Smooth muscle cell (in vitro differentiated cells): Measurements from ENCODE around the gene XRRA1. TPM values are rescaled to one million over a fixed set of nuclear protein-coding genes. Genes with fewer than 3 reads are reported as not detected.
"Not testable (repeated sequence)": the region's sequence is repeated elsewhere in the genome, so short reads cannot be mapped to it uniquely, and the experiment has no call there.

Experiments
- DNase-seq: peaks from one replicate; lab custom pipeline; 2025; ENCODE audit not compliant: unreplicated experiment; lab: John Stamatoyannopoulos, UW
- H2AFZ ChIP-seq: fragments of 200-600 bp; sonication (generic); 2 replicates; pipeline ENCODE4 v1.6.0; 2016; ENCODE audit warnings: antibody characterized with exemption, low read depth, mild to moderate bottlenecking
- H3F3A ChIP-seq: fragments of 200-600 bp; sonication (generic); 2 replicates; pipeline ENCODE4 v1.6.0; 2017; ENCODE audit warnings: antibody characterized with exemption, low read depth
- H3K27ac ChIP-seq: fragments of 200-600 bp; sonication (generic); 2 replicates; pipeline ENCODE4 v1.5.1; 2016; ENCODE audit warnings: low read depth, mild to moderate bottlenecking
- H3K27me3 ChIP-seq: fragments of 200-600 bp; sonication (generic); 2 replicates; pipeline ENCODE4 v1.6.1; 2016; ENCODE audit warnings: low read depth, mild to moderate bottlenecking
- H3K36me3 ChIP-seq: fragments of 200-600 bp; sonication (generic); 2 replicates; pipeline ENCODE4 v1.5.1; 2016; ENCODE audit warnings: low read depth
- H3K4me1 ChIP-seq: fragments of 200-600 bp; sonication (generic); 2 replicates; pipeline ENCODE4 v1.5.1; 2016; ENCODE audit warnings: low read depth
- H3K4me2 ChIP-seq: fragments of 200-600 bp; sonication (generic); 2 replicates; pipeline ENCODE4 v1.6.0; 2016; ENCODE audit warnings: mild to moderate bottlenecking
- H3K4me3 ChIP-seq: fragments of 200-600 bp; sonication (generic); 2 replicates; pipeline ENCODE4 v1.5.1; 2016; ENCODE audit warnings: mild to moderate bottlenecking
- H3K79me2 ChIP-seq: fragments of 200-600 bp; sonication (generic); 2 replicates; pipeline ENCODE4 v1.6.0; 2016; ENCODE audit warnings: low read depth, mild to moderate bottlenecking
- H3K9ac ChIP-seq: fragments of 200-600 bp; sonication (generic); 2 replicates; pipeline ENCODE4 v1.6.0; 2016; ENCODE audit warnings: low read depth
- H3K9me3 ChIP-seq: fragments of 200-600 bp; sonication (generic); replicated peaks from 2 replicates; pipeline ENCODE4 v1.5.1; 2016; ENCODE audit warnings: low read depth
- H4K20me1 ChIP-seq: fragments of 200-600 bp; sonication (generic); 2 replicates; pipeline ENCODE4 v1.6.0; 2016; ENCODE audit warnings: low read depth
- WGBS: methylation state at CpG from one replicate; pipeline ENCODE4 v1.1.7; 2016; ENCODE audit warnings: low lambda C conversion rate; 5-methylcytosine and 5-hydroxymethylcytosine counted together
- polyA plus RNA-seq: library from polyadenylated mRNA; unstranded; fragments of >200 nt; fragmentation: Nextera tagmentation; extraction: Ambion mirVana; gene quantifications from 2 replicates; pipeline ENCODE4 v1.2.1, GENCODE V29; 2016
- total RNA-seq: library from RNA; depleted of rRNA; stranded (reverse); fragments of >200 nt; gene quantifications from 2 replicates; pipeline ENCODE4 v1.2.3, GENCODE V29; 2014
- TF ChIP-seq, protein P1 (sequence below): fragments of 200-600 bp; sonication (generic); IDR thresholded peaks from 2 replicates; pipeline ENCODE4 v1.5.1; 2017; ENCODE audit warnings: borderline replicate concordance, mild to moderate bottlenecking, antibody characterized with exemption; ENCODE audit not compliant: insufficient read depth, poor library complexity, severe bottlenecking

XRRA1 gene
- total and polyA plus RNA-seq, 2 experiments from 2014 or later, result 3.8 to 9.4 TPM

DNA sequence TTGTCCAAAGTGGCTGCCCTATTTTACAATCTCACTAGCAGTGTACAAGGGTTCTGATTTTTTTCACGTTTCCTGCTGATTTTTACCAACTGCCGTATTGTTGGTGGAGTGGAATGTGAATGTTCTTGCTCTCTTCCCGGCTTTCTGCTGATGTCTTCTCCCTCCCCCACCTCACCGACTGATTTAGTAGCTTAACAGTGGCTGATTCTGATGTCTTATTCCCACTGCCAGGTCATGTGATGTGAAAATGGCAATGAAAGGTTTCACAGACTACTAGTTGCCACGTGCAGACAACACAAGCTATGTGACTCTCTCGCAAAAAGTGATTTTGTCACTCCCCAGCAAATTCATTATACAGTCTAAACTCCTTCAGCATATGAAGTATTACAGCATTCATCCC is 22.5 kb upstream of the XRRA1 start:
- Histone ChIP-seq H3K36me3 (peaks cover 12% of the 10 kb centered on the region), H2AFZ (no peak overlapping the region), H3K9ac (no peak overlapping the region), H3K27ac (peak overlapping the region; percentile 24), H3K9me3 (no peaks in the 10 kb centered on the region), H4K20me1 (peaks cover 94% of the 10 kb centered on the region), H3K79me2 (peaks cover 12% of the 10 kb centered on the region), H3K27me3 (no peaks in the 10 kb centered on the region), H3K4me3 (no peak overlapping the region), H3K4me1 (no peaks in the 10 kb centered on the region), H3F3A (no peaks in the 10 kb centered on the region), H3K4me2 (no peak overlapping the region)
- DNase-seq, result no peak
- TF ChIP-seq, protein P1, sequence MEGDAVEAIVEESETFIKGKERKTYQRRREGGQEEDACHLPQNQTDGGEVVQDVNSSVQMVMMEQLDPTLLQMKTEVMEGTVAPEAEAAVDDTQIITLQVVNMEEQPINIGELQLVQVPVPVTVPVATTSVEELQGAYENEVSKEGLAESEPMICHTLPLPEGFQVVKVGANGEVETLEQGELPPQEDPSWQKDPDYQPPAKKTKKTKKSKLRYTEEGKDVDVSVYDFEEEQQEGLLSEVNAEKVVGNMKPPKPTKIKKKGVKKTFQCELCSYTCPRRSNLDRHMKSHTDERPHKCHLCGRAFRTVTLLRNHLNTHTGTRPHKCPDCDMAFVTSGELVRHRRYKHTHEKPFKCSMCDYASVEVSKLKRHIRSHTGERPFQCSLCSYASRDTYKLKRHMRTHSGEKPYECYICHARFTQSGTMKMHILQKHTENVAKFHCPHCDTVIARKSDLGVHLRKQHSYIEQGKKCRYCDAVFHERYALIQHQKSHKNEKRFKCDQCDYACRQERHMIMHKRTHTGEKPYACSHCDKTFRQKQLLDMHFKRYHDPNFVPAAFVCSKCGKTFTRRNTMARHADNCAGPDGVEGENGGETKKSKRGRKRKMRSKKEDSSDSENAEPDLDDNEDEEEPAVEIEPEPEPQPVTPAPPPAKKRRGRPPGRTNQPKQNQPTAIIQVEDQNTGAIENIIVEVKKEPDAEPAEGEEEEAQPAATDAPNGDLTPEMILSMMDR, result no peak
- 78% methylated on average over 6 of the region's 6 CpGs for WGBS

DNA sequence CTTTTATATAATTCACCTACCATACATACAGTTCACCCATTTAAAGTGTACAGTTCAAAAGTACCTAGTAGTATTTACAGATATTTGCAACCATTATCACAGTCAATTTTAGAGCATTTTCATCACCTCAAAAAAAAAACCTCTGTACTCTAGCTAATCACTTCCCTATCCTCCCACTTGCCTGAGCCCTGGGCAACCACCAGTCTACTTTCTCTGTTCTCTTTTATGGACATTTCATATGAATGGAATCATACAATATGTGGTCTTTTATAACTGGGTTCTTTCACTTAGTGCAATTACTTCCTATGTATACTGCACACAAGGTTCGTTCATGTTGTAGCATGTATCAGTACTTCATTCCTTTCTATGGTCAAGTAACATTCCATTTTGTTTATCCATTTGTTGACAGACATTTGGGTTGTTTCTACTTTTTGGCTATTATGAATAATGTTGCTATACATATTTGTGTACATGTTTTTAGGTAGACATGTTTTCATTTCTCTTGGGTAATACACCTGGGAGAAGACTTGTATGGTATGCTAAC is 22.0 kb upstream of the XRRA1 start:
- TF ChIP-seq, protein P1, result no peak
- Histone ChIP-seq H3K79me2 (peaks cover 12% of the 10 kb centered on the region), H3K4me3 (no peak overlapping the region), H2AFZ (no peak overlapping the region), H3K4me2 (no peak overlapping the region), H3K27me3 (no peaks in the 10 kb centered on the region), H3K4me1 (no peaks in the 10 kb centered on the region), H3K9me3 (no peaks in the 10 kb centered on the region), H4K20me1 (peaks cover 94% of the 10 kb centered on the region), H3K36me3 (peaks cover 12% of the 10 kb centered on the region), H3K27ac (peak overlapping the region; percentile 24), H3F3A (no peaks in the 10 kb centered on the region), H3K9ac (no peak overlapping the region)
- DNase-seq, result no peak
- WGBS, result 86% methylated on average over 1 of the region's 1 CpG

DNA sequence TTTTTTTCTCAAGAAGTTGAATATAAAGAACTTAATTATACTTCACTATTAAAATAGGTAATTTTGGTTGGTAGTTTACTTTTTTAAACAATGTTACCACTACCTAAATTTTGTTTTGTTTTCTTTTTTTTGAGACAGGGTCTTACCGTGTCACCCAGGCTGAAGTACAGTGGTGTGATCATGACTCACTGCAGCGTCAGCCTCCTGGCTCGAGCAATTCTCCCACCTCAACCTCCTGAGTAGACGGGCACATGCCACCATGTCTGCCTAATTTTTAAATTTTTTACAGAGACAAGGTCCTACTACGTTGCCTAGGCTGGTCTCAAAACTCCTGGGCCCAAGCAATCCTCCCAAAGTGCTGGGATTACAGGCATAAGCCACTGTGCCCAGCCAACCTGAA is 17.8 kb upstream of the XRRA1 start:
- no peak overlapping the region for H3K4me3 ChIP-seq
- no peaks in the 10 kb centered on the region for H3K9me3 ChIP-seq
- H3K4me2 ChIP-seq, result no peak overlapping the region
- peaks cover 99% of the 10 kb centered on the region for H4K20me1 ChIP-seq
- H3F3A ChIP-seq, result no peaks in the 10 kb centered on the region
- H3K27me3 ChIP-seq, result no peaks in the 10 kb centered on the region
- peak overlapping the region; percentile 66 for H3K27ac ChIP-seq
- H2AFZ ChIP-seq, result no peak overlapping the region
- H3K9ac ChIP-seq, result no peak overlapping the region
- WGBS, result 79% methylated on average over 5 of the region's 5 CpGs
- no peaks in the 10 kb centered on the region for H3K4me1 ChIP-seq
- peaks cover 6% of the 10 kb centered on the region for H3K36me3 ChIP-seq
- DNase-seq, result no peak
- peaks cover 51% of the 10 kb centered on the region for H3K79me2 ChIP-seq
- TF ChIP-seq, protein P1, result no peak

DNA sequence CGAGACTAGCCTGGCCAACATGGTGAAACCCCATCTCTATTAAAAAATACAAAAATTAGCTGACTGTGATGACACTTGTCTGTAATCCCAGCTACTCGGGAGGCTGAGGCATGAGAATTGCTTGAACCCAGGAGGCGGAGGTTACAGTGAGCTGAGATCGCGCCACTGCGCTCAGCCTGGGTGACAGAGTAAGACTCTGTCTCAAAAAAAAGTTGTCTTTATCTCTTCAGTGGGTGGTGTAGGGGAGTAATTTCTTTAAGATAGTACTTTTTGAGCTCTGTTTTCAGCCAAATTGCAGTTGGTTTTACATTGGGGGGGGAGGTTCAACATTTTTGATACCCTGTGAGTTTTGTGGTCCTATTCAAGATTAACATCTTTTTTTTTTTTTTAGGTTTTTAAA is 11.2 kb upstream of the XRRA1 start:
- H3K4me1 ChIP-seq, H3K27me3 ChIP-seq, H3K9ac ChIP-seq, H3K9me3 ChIP-seq, H3K27ac ChIP-seq, H3K36me3 ChIP-seq, H3F3A ChIP-seq, H3K4me3 ChIP-seq, H2AFZ ChIP-seq, H3K4me2 ChIP-seq, DNase-seq: not testable (repeated sequence)
- peaks cover 96% of the 10 kb centered on the region for H3K79me2 ChIP-seq
- 94% methylated on average over 6 of the region's 6 CpGs for WGBS
- peaks cover 100% of the 10 kb centered on the region for H4K20me1 ChIP-seq
